ENCODE measurements around the gene RFT1.

GRCh38 chr3:53178246-53178645 lies 48.0 kb upstream of the RFT1 start:
- TF ChIP-seq GATA2 (IDR thresholded peaks at IDR 0.05; ENCODE audit: insufficient read depth, insufficient read length, low read depth, low read length) (no peak), MYC (IDR thresholded peaks at IDR 0.05; ENCODE audit: low read depth, low read length) (no peak)
